Upper lobe of left lung (tissue), 4 donors: Measurements from ENCODE around the gene STAC3.

Experiments used
- POLR2AphosphoS5 ChIP-seq, 2 donors: sonication (generic); formaldehyde crosslinking; IDR thresholded peaks; one replicate each; pipeline ENCODE4 v1.5.1; 2017; ENCODE audit warnings: antibody characterized with exemption in 2 of 2
- TF ChIP-seq, protein P1 (sequence below), 6 experiments: fragments of 450-650 bp in 4 of 6; fragments of 200-600 bp in 2 of 6; sonication (generic) in 2 of 6; IDR thresholded peaks; one replicate each; pipeline ENCODE4 v1.5.1; 2016 to 2019; ENCODE audit warnings: antibody characterized with exemption in 6 of 6

DNA sequence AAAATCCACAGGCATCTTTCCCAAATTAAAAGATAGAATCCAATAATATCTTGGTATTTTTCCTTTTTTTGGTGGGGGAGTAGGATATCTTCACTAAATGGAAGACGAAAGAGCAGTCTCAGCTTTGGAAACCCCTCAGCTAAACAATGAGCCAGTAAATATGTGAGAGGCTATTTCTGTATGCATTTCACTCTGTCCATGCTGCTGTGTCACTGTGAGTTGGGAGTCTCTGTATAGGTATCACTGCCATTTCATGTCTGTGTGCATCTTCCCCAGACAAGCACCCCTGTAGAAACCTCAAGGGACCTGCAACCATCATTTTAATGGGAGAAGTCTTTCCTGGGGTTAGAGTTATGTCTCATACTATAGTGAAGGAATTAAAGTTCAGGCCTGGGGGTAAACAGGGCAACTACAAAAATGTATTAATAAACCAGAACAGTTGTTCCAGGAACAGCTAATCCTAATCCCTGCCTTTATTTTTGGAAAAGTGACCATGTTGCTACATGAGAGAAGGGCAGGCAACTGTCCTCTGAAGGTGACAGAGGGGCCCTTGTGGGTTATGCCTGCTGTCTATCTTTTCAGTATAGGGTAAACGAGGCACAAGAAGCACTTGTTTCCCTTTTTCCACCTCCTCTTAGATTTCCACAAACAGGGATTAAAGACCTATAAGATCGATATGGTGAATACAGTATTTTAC, 11.3 kb upstream of the STAC3 start:
- TF ChIP-seq, protein P1, sequence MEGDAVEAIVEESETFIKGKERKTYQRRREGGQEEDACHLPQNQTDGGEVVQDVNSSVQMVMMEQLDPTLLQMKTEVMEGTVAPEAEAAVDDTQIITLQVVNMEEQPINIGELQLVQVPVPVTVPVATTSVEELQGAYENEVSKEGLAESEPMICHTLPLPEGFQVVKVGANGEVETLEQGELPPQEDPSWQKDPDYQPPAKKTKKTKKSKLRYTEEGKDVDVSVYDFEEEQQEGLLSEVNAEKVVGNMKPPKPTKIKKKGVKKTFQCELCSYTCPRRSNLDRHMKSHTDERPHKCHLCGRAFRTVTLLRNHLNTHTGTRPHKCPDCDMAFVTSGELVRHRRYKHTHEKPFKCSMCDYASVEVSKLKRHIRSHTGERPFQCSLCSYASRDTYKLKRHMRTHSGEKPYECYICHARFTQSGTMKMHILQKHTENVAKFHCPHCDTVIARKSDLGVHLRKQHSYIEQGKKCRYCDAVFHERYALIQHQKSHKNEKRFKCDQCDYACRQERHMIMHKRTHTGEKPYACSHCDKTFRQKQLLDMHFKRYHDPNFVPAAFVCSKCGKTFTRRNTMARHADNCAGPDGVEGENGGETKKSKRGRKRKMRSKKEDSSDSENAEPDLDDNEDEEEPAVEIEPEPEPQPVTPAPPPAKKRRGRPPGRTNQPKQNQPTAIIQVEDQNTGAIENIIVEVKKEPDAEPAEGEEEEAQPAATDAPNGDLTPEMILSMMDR (IDR thresholded peaks at IDR 0.05) = no peak
- TF ChIP-seq POLR2AphosphoS5 (IDR thresholded peaks at IDR 0.05) = no peak
